PC-3 (cell line): ENCODE data around the gene ATOX1. TPM values are rescaled to one million over a fixed set of nuclear protein-coding genes. Genes with fewer than 3 reads are reported as not detected.

Experiments used
- ATAC-seq: fragments of 200-7000 bp; cut with Tn5 transposase; 2 replicates; pipeline ENCODE4 v1.9.1; 2020; ENCODE audit warnings: mild to moderate bottlenecking, moderate library complexity
- BruUV-seq: library from RNA; stranded (reverse); fragments of 400-500 nt; replicated peaks from 2 replicates; lab custom pipeline; 2021; lab: Mats Ljungman, UMichigan
- CTCF ChIA-PET: fragments of 300-600 bp; sonication (Branson Sonifier 250); formaldehyde crosslinking; loops from one replicate; lab custom pipeline; 2022; ENCODE audit warnings: antibody characterized with exemption; lab: Charles Lee
- POLR2A ChIA-PET: fragments of 300-600 bp; sonication (Branson Sonifier 250); formaldehyde crosslinking; loops from one replicate; lab custom pipeline; 2022; ENCODE audit warnings: antibody characterized with exemption; ENCODE audit not compliant: unreplicated experiment; lab: Charles Lee
- DNase-seq: peaks from one replicate; pipeline ENCODE4 v3.0.0-alpha.2; 2015
- H2AFZ ChIP-seq: fragments of 300-600 bp; sonication (generic); 2 replicates; pipeline ENCODE4 v1.6.0; 2016; ENCODE audit warnings: antibody characterized with exemption, low read length
- H3F3A ChIP-seq: fragments of 300-600 bp; sonication (generic); one replicate; pipeline ENCODE4 v1.6.0; 2017; ENCODE audit warnings: antibody characterized with exemption, low read length, control low read depth, mild to moderate bottlenecking; ENCODE audit not compliant: unreplicated experiment
- H3K27ac ChIP-seq: fragments of 300-600 bp; sonication (generic); 2 replicates; pipeline ENCODE4 v1.5.1; 2016; ENCODE audit warnings: mild to moderate bottlenecking, low read length
- H3K27me3 ChIP-seq: fragments of 300-600 bp; sonication (generic); 2 replicates; pipeline ENCODE4 v1.6.1; 2016; ENCODE audit warnings: low read length, mixed read lengths
- H3K36me3 ChIP-seq: fragments of 300-600 bp; sonication (generic); 2 replicates; pipeline ENCODE4 v1.6.1; 2016; ENCODE audit warnings: low read depth, mixed run types, low read length, mixed read lengths
- H3K4me1 ChIP-seq: fragments of 300-600 bp; sonication (generic); 2 replicates; pipeline ENCODE4 v1.5.1; 2016; ENCODE audit warnings: low read length; ENCODE audit not compliant: insufficient read depth
- H3K4me2 ChIP-seq: fragments of 300-600 bp; sonication (generic); 2 replicates; pipeline ENCODE4 v1.6.0; 2016; ENCODE audit warnings: low read length
- H3K4me3 ChIP-seq: fragments of 300-600 bp; sonication (generic); 2 replicates; pipeline ENCODE4 v1.5.1; 2016; ENCODE audit warnings: mild to moderate bottlenecking, low read length, mixed read lengths
- H3K79me2 ChIP-seq: fragments of 300-600 bp; sonication (generic); 2 replicates; pipeline ENCODE4 v1.6.1; 2017; ENCODE audit warnings: low read length, mixed read lengths
- H3K9ac ChIP-seq: fragments of 300-600 bp; sonication (generic); 2 replicates; pipeline ENCODE4 v1.6.0; 2016; ENCODE audit warnings: mild to moderate bottlenecking, low read length
- H3K9me2 ChIP-seq: fragments of 300-600 bp; sonication (generic); replicated peaks from 2 replicates; pipeline ENCODE4 v1.6.1; 2016; ENCODE audit warnings: mixed run types, low read length, mixed read lengths
- H3K9me3 ChIP-seq: fragments of 300-600 bp; sonication (generic); 2 replicates; pipeline ENCODE4 v1.6.1; 2016; ENCODE audit warnings: low read length, mixed read lengths
- H4K20me1 ChIP-seq: fragments of 300-600 bp; sonication (generic); 2 replicates; pipeline ENCODE4 v1.6.1; 2016; ENCODE audit warnings: low read length, mixed read lengths
- CTCF ChIP-seq: fragments of 300-600 bp; sonication (generic); conservative IDR thresholded peaks from 2 replicates; pipeline ENCODE4 v1.5.1; 2017; ENCODE audit warnings: antibody characterized with exemption, low read depth, mild to moderate bottlenecking, low read length
- EZH2 ChIP-seq: fragments of 300-600 bp; sonication (generic); IDR thresholded peaks from one replicate; pipeline ENCODE4 v1.6.1; 2017; ENCODE audit warnings: antibody characterized with exemption, mild to moderate bottlenecking, low read length; ENCODE audit not compliant: unreplicated experiment
- EZH2phosphoT487 ChIP-seq: fragments of 300-600 bp; sonication (generic); IDR thresholded peaks from 2 replicates; pipeline ENCODE4 v1.6.1; 2018; ENCODE audit warnings: mild to moderate bottlenecking, antibody characterized with exemption, low read length, borderline replicate concordance
- intact Hi-C: fragments of 100-400 bp; cut with micrococcal nuclease; formaldehyde crosslinking; loops from 2 replicates; pipeline ENCODE4 v1.9.0; 2023
- total RNA-seq: library from RNA; depleted of rRNA; stranded (reverse); fragments of >200 nt; gene quantifications from 2 replicates; pipeline ENCODE4 v1.2.3, GENCODE V29; 2014

Gene ATOX1
- total RNA-seq, 1 experiment from 2014 or later: 122 TPM

DNA sequence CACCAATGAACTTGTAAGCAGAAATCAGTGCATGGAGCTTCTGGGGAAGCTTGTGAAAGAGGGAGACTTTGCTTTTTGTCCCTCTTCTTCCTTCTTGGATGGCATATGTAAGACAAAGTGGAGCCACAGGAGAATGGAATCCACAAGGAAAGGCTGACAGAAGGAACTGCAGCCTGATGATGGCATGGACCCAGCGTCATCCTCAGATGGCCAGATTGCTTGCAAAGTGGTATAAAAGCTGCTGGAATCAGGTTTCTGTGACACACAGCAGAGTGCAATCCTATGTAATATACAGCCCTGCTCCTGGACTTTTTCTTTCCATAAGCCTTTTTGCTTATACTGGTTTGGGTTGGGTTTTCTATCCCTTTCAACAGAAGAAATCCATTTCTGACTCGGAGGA lies 40.3 kb downstream of the ATOX1 start:
- TF ChIP-seq CTCF (no peak), EZH2 (no peak), EZH2phosphoT487 (no peak)
- no peak for DNase-seq
- Histone ChIP-seq H2AFZ (no peak overlapping the region), H3K9me3 (no peaks in the 10 kb centered on the region), H3K79me2 (no peaks in the 10 kb centered on the region), H3K4me3 (no peak overlapping the region), H3K4me1 (no peaks in the 10 kb centered on the region; the same call in 1 of the 2 replicates), H3K9ac (no peak overlapping the region), H3K27ac (no peak overlapping the region), H3F3A (no peaks in the 10 kb centered on the region), H3K9me2 (no peaks in the 10 kb centered on the region), H4K20me1 (no peaks in the 10 kb centered on the region), H3K4me2 (no peak overlapping the region), H3K27me3 (no peaks in the 10 kb centered on the region), H3K36me3 (no peaks in the 10 kb centered on the region)
- POLR2A ChIA-PET: no interaction called here
- BruUV-seq: no TSS peak
- ATAC-seq: peak; percentile 23; the same call in 1 of the 2 replicates
- intact Hi-C loops: no loop called here
- CTCF ChIA-PET: no interaction called here

DNA sequence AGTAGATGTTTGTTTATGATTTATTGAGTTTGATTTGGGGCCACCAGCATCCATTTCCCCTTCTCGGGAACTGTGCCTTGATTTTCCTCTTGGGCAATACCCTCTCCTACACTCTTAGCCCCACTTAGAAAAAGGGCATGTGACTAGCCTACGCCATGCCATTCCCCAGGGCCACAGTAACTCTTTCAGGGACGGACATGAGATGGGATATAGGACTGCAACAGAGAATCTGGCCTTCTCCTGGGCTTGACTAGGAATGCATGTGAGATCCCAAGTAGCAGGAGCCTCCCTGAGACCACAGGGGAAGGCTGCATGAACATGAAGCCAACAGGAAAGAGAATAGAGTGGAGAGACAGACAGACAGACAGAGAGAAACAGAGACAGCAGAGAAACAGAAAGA lies 41.0 kb downstream of the ATOX1 start:
- Histone ChIP-seq H4K20me1 (no peaks in the 10 kb centered on the region), H3K9ac (no peak overlapping the region), H3F3A (no peaks in the 10 kb centered on the region), H3K9me2 (no peaks in the 10 kb centered on the region), H3K36me3 (no peaks in the 10 kb centered on the region), H3K79me2 (no peaks in the 10 kb centered on the region), H3K27ac (no peak overlapping the region), H3K27me3 (no peaks in the 10 kb centered on the region), H3K4me1 (no peaks in the 10 kb centered on the region; the same call in 1 of the 2 replicates), H3K9me3 (no peaks in the 10 kb centered on the region), H3K4me2 (no peak overlapping the region), H3K4me3 (no peak overlapping the region), H2AFZ (no peak overlapping the region)
- TF ChIP-seq CTCF: no peak
- no TSS peak for BruUV-seq
- no peak for DNase-seq
- ChIA-PET POLR2A (no interaction called here), CTCF (no interaction called here)
- intact Hi-C loops: no loop called here
- no peak for ATAC-seq

DNA sequence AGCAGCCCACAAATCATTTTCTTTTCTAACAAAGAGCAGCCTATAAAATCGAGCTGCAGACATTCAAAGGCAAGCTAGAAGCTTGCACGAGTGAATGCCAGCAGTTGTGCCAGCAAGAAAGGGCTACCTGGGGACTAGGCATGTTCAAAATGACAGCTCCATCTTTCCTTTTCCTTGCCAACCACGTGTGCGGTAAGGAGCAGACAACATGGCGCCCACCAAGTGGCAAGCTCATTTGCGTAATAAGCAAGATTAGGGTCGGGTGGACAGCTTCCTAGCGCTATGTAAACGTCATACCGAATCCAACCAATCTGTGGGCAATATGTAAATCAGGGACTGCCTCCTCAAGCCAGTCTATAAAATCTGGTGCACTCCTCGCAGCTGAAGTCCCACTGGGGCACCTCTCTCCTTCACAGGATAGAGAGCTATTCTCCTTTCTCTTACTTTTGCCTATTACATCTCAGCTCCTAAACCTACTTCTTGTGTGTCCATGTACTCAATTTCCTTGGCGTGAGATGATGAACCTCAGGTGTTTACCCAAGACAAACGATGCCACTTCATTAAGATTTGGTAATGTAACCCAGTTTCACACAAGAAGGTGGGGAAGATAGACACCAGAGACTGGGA lies 49.2 kb downstream of the ATOX1 start:
- Histone ChIP-seq H3K9me2 (no peaks in the 10 kb centered on the region), H3K9ac (no peak overlapping the region), H3K27me3 (no peaks in the 10 kb centered on the region), H3K9me3 (no peaks in the 10 kb centered on the region), H3K27ac (no peak overlapping the region), H3F3A (no peaks in the 10 kb centered on the region), H3K36me3 (no peaks in the 10 kb centered on the region), H3K4me2 (no peak overlapping the region), H3K4me1 (no peaks in the 10 kb centered on the region), H3K4me3 (no peak overlapping the region), H3K79me2 (no peaks in the 10 kb centered on the region), H2AFZ (no peak overlapping the region), H4K20me1 (no peaks in the 10 kb centered on the region)
- no peak for TF ChIP-seq CTCF
- no peak for TF ChIP-seq EZH2phosphoT487
- TF ChIP-seq EZH2: no peak
- CTCF ChIA-PET: no interaction called here
- BruUV-seq: no TSS peak
- DNase-seq (no peak), ATAC-seq (no peak)
- POLR2A ChIA-PET: no interaction called here
- intact Hi-C loops: no loop called here
